GM21390 (cell line): ENCODE data around the gene MAU2.

Experiments used
- ATAC-seq: cut with Tn5 transposase; IDR thresholded peaks from one replicate; pipeline ENCODE4 v1.9.1; 2021; ENCODE audit not compliant: unreplicated experiment

Gene MAU2

GRCh38 chr19:19406878-19407632, 86.4 kb downstream of the MAU2 start:
- ATAC-seq = no peak

- ATAC-seq = no peak
These were observed 87.0 kb downstream of the MAU2 start for GRCh38 chr19:19407633-19407930.
